Measurements from ENCODE around the gene PHLDB1.

Gene PHLDB1

DNA sequence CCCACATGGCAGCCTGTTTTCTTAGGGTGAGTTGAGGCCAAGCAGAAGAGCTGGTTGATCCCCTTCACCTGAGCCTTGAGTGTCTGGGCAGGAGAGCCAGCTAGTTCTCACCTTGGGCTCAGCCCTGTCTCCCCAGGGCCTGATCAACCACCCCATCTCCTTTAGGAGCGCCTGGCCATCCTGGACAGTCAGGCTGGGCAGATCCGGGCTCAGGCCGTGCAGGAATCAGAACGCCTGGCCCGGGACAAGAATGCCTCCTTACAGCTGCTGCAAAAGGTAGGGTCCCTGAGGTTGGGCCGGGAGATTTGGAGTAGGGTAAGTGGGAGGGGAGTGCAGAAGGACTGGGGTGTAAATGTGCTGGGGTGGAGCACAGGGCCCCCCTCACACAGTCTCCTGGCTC, 31.3 kb downstream of the PHLDB1 start:
- Histone ChIP-seq H3K9me2 (ENCODE audit: low read depth, low read length) (no peaks in the 10 kb centered on the region), H3K27me3 (ENCODE audit: insufficient read depth, low read length) (no peaks in the 10 kb centered on the region), H3K9me3 (ENCODE audit: low read length) (no peaks in the 10 kb centered on the region), H3K4me2 (ENCODE audit: low read length) (no peak overlapping the region), H3F3A (ENCODE audit: insufficient read depth, low read length) (no peaks in the 10 kb centered on the region), H3K79me2 (ENCODE audit: insufficient read depth, low read length) (no peaks in the 10 kb centered on the region), H2AFZ (ENCODE audit: low read length) (no peak overlapping the region), H4K20me1 (ENCODE audit: insufficient read depth, low read length) (no peaks in the 10 kb centered on the region), H3K4me3 (ENCODE audit: low read depth, low read length, poor library complexity, severe bottlenecking) (no peak overlapping the region), H3K4me1 (ENCODE audit: insufficient read depth, low read length, severe bottlenecking) (peaks cover 13% of the 10 kb centered on the region), H3K27ac (ENCODE audit: low read depth, low read length, poor library complexity, severe bottlenecking) (no peak overlapping the region), H3K9ac (ENCODE audit: low read length) (no peak overlapping the region), H3K36me3 (ENCODE audit: insufficient read depth, low read length) (no peaks in the 10 kb centered on the region)
- TF ChIP-seq, protein P1, sequence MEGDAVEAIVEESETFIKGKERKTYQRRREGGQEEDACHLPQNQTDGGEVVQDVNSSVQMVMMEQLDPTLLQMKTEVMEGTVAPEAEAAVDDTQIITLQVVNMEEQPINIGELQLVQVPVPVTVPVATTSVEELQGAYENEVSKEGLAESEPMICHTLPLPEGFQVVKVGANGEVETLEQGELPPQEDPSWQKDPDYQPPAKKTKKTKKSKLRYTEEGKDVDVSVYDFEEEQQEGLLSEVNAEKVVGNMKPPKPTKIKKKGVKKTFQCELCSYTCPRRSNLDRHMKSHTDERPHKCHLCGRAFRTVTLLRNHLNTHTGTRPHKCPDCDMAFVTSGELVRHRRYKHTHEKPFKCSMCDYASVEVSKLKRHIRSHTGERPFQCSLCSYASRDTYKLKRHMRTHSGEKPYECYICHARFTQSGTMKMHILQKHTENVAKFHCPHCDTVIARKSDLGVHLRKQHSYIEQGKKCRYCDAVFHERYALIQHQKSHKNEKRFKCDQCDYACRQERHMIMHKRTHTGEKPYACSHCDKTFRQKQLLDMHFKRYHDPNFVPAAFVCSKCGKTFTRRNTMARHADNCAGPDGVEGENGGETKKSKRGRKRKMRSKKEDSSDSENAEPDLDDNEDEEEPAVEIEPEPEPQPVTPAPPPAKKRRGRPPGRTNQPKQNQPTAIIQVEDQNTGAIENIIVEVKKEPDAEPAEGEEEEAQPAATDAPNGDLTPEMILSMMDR (IDR thresholded peaks at IDR 0.05; ENCODE audit: low read length), result no peak
- no peak for TF ChIP-seq EZH2 (IDR thresholded peaks at IDR 0.05; ENCODE audit: borderline replicate concordance, low read length)

DNA sequence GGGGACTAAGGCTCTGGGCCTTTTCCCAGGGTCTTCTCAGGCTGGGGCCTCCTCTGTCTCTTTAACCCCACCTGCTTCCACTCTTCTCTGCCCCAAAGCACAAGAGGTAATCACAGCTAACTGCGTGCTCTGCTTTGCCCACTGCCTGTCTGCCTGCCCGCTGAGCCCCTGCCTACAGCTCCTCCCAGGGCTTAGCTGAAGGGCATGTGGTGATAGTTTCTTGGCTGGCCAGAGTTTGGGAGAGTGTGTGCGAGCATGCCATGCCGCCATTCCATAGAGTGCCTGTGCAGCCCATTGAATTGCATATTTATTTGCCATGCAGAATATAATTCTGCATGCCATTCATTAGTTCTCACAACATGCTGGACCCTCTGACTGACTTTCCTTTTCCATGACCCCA, 32.5 kb downstream of the PHLDB1 start:
- no peak for TF ChIP-seq EZH2 (IDR thresholded peaks at IDR 0.05; ENCODE audit: borderline replicate concordance, low read length)
- TF ChIP-seq, protein P1 (IDR thresholded peaks at IDR 0.05; ENCODE audit: low read length), result no peak
- no peak overlapping the region for H2AFZ ChIP-seq (ENCODE audit: low read length)
- H3K9ac ChIP-seq (ENCODE audit: low read length), result no peak overlapping the region
- no peaks in the 10 kb centered on the region for H3K9me2 ChIP-seq (ENCODE audit: low read depth, low read length)
- peaks cover 13% of the 10 kb centered on the region for H3K4me1 ChIP-seq (ENCODE audit: insufficient read depth, low read length, severe bottlenecking)
- H3K36me3 ChIP-seq (ENCODE audit: insufficient read depth, low read length), result no peaks in the 10 kb centered on the region
- H3K4me2 ChIP-seq (ENCODE audit: low read length), result no peak overlapping the region
- H3F3A ChIP-seq (ENCODE audit: insufficient read depth, low read length), result no peaks in the 10 kb centered on the region
- no peaks in the 10 kb centered on the region for H3K79me2 ChIP-seq (ENCODE audit: insufficient read depth, low read length)
- no peak overlapping the region for H3K4me3 ChIP-seq (ENCODE audit: low read depth, low read length, poor library complexity, severe bottlenecking)
- no peaks in the 10 kb centered on the region for H3K9me3 ChIP-seq (ENCODE audit: low read length)
- no peaks in the 10 kb centered on the region for H4K20me1 ChIP-seq (ENCODE audit: insufficient read depth, low read length)
- H3K27me3 ChIP-seq (ENCODE audit: insufficient read depth, low read length), result no peaks in the 10 kb centered on the region
- no peak overlapping the region for H3K27ac ChIP-seq (ENCODE audit: low read depth, low read length, poor library complexity, severe bottlenecking)

DNA sequence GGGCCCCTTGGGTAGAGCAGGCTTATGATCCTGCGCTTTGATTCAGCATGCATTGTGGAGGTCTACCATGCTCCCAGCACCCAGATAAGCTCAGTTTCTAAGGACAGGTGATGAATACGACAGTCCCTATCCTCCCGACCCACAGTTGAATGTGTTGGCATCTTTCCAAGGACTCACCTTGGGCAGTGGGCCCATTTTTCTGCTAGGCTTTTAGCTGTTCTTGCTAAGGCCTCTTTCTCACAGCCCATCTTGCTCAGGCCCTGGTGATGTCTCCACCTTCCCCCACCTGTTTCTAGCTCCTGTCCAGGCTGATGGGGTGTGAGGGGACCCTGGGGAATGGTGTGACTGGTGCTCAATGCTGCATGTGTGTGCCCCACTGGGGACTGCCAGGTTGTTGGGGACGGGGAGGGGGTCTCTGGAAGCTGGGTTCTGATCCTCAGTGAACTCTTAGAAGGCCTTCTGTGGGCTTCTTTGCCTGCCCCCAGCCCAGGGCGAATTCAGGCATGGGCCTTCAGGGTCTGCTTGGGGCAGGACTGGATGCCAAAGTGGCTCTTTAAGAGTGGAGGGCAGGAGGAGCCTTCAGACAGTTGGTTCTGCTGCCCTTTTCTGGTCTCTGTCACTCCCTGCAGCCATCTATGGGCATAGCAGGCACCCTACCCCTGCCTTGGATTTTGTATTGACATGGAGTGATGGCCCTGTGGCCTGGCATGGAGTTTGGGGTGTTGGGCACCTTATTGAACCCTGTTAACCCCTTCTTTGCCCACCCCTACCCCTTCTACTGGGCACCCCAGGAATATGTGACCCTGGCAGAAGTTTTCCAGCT, 33.1 kb downstream of the PHLDB1 start:
- no peaks in the 10 kb centered on the region for H3K9me2 ChIP-seq (ENCODE audit: low read depth, low read length)
- no peaks in the 10 kb centered on the region for H3K79me2 ChIP-seq (ENCODE audit: insufficient read depth, low read length)
- no peaks in the 10 kb centered on the region for H3K27me3 ChIP-seq (ENCODE audit: insufficient read depth, low read length)
- no peak overlapping the region for H2AFZ ChIP-seq (ENCODE audit: low read length)
- H3K4me3 ChIP-seq (ENCODE audit: low read depth, low read length, poor library complexity, severe bottlenecking), result no peak overlapping the region
- H3K9me3 ChIP-seq (ENCODE audit: low read length), result no peaks in the 10 kb centered on the region
- H3K4me1 ChIP-seq (ENCODE audit: insufficient read depth, low read length, severe bottlenecking), result peaks cover 13% of the 10 kb centered on the region
- TF ChIP-seq EZH2 (IDR thresholded peaks at IDR 0.05; ENCODE audit: borderline replicate concordance, low read length), result no peak
- TF ChIP-seq, protein P1 (IDR thresholded peaks at IDR 0.05; ENCODE audit: low read length), result no peak
- no peaks in the 10 kb centered on the region for H4K20me1 ChIP-seq (ENCODE audit: insufficient read depth, low read length)
- H3K4me2 ChIP-seq (ENCODE audit: low read length), result no peak overlapping the region
- no peaks in the 10 kb centered on the region for H3F3A ChIP-seq (ENCODE audit: insufficient read depth, low read length)
- no peak overlapping the region for H3K9ac ChIP-seq (ENCODE audit: low read length)
- no peaks in the 10 kb centered on the region for H3K36me3 ChIP-seq (ENCODE audit: insufficient read depth, low read length)
- H3K27ac ChIP-seq (ENCODE audit: low read depth, low read length, poor library complexity, severe bottlenecking), result no peak overlapping the region

Data from OCI-LY1 (cell line).